Activated CD4-positive, CD25-positive, alpha-beta regulatory T cell treated with anti-CD3 and anti-CD28 coated beads, Interleukin-2, amount 50 U/mL, for 24 hours (primary cell): ENCODE data around the gene TAF11L13.
"Not testable (repeated sequence)": the region's sequence is repeated elsewhere in the genome, so short reads cannot be mapped to it uniquely, and the experiment has no call there.

Experiments
- ATAC-seq, 2 donors: fragments of 150-1000 bp; cut with Tn5 transposase; one replicate each; pipeline ENCODE4 v1.10.0; 2021; ENCODE audit warnings: mild to moderate bottlenecking in 1 of 2, moderate library complexity in 1 of 2

Gene TAF11L13

DNA sequence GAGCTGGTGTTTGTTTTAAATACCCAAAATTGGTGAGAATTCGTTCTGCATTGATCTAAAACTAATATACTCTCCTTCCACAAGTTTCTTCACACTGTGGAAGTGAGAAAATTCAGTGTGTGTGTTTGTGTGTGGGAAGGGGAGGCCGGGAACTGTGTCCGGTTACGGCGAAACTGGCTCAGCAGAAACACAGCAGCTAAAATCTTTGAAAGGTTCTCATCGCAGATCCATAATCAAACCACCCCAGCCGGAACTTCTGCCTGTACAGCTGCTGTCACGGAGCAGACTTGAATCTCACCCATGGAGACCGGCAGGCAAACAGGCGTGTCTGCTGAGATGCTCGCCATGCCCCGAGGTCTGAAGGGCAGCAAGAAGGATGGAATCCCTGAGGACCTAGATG lies at the start of gene TAF11L13:
Gene TAF11L13, plus strand, starts transcription at position 301 of the 400 bp plus-strand sequence.
- ATAC-seq, result not testable (repeated sequence)

DNA sequence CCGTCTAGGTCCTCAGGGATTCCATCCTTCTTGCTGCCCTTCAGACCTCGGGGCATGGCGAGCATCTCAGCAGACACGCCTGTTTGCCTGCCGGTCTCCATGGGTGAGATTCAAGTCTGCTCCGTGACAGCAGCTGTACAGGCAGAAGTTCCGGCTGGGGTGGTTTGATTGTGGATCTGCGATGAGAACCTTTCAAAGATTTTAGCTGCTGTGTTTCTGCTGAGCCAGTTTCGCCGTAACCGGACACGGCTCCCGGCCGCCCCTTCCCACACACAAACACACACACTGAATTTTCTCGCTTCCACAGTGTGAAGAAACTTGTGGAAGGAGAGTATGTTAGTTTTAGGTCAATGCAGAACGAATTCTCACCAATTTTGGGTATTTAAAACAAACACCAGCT lies 46.2 kb upstream of the TAF11L13 start, which contains the start of gene TAF11L7:
Gene TAF11L7, minus strand, starts transcription at position 101 of the 400 bp plus-strand sequence.
- not testable (repeated sequence) for ATAC-seq

DNA sequence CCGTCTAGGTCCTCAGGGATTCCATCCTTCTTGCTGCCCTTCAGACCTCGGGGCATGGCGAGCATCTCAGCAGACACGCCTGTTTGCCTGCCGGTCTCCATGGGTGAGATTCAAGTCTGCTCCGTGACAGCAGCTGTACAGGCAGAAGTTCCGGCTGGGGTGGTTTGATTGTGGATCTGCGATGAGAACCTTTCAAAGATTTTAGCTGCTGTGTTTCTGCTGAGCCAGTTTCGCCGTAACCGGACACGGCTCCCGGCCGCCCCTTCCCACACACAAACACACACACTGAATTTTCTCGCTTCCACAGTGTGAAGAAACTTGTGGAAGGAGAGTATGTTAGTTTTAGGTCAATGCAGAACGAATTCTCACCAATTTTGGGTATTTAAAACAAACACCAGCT lies 41.0 kb upstream of the TAF11L13 start, which contains the start of gene TAF11L8:
Gene TAF11L8, minus strand, starts transcription at position 101 of the 400 bp plus-strand sequence.
- not testable (repeated sequence) for ATAC-seq

DNA sequence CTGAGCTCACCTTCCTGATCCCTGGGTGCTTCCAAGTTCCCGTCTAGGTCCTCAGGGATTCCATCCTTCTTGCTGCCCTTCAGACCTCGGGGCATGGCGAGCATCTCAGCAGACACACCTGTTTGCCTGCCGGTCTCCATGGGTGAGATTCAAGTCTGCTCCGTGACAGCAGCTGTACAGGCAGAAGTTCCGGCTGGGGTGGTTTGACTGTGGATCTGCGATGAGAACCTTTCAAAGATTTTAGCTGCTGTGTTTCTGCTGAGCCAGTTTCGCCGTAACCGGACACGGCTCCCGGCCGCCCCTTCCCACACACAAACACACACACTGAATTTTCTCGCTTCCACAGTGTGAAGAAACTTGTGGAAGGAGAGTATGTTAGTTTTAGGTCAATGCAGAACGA lies 37.6 kb upstream of the TAF11L13 start, which contains the start of gene TAF11L9:
Gene TAF11L9, minus strand, starts transcription at position 140 of the 400 bp plus-strand sequence.
- ATAC-seq, result not testable (repeated sequence)

DNA sequence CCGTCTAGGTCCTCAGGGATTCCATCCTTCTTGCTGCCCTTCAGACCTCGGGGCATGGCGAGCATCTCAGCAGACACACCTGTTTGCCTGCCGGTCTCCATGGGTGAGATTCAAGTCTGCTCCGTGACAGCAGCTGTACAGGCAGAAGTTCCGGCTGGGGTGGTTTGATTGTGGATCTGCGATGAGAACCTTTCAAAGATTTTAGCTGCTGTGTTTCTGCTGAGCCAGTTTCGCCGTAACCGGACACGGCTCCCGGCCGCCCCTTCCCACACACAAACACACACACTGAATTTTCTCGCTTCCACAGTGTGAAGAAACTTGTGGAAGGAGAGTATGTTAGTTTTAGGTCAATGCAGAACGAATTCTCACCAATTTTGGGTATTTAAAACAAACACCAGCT lies 34.2 kb upstream of the TAF11L13 start, which contains the start of gene TAF11L10:
Gene TAF11L10, minus strand, starts transcription at position 101 of the 400 bp plus-strand sequence.
- not testable (repeated sequence) for ATAC-seq

DNA sequence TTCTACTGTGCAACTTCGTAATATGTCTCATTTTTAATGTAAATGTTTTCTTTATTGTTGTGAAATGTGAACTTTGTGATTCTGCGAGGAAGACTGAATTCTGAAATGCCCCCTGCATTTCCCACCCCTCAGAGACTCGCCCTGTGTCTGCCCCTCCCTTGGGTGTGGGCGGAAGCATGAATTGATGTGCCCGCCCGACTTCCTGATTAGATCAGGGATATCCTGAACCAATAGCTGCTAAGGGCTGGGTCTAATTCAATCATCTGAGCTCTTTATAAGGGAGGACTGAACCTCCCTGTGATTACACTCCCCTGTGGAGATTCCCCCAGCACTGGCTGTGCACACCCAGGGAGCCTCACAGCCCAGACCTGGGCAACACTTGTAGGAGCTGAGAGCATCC lies 28.0 kb upstream of the TAF11L13 start, which contains the start of gene TAF11L11:
Gene TAF11L11, plus strand, starts transcription at position 304 of the 400 bp plus-strand sequence.
- not testable (repeated sequence) for ATAC-seq

DNA sequence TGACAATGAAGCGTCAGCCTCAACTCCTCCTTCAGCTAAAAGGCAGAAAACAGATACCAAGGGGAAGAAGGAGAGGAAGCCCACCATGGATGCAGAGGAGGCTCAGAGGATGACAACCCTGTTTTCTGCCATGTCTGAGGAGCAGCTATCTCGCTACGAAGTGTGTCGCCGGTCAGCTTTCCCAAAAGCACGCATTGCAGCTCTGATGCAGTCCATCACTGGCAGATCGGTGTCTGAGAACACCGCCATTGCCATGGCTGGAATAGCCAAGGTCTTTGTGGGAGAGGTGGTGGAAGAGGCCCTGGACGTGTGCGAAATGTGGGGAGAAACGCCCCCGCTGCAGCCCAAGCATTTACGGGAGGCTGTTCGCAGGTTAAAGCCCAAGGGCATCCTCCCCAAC lies 26.9 kb upstream of the TAF11L13 start:
- ATAC-seq, result no peak

DNA sequence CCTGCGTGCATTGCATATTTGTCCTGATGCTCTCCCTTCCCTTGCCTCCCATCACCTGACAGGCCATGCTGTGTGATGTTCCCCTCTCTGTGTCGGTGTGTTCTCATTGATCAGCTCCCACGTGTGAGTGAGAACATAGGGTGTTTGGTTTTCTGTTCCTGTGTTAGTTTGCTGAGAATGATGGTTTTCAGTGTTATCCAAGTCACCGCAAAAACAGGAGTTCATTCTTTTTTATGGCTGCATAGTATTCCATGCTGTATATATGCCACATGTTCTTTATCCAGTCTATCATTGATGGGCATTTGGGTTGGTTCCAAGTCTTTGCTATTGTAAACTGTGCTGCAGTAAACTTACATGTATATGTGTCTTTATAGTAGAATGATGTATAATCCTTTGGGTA lies 24.4 kb upstream of the TAF11L13 start:
- not testable (repeated sequence) for ATAC-seq

DNA sequence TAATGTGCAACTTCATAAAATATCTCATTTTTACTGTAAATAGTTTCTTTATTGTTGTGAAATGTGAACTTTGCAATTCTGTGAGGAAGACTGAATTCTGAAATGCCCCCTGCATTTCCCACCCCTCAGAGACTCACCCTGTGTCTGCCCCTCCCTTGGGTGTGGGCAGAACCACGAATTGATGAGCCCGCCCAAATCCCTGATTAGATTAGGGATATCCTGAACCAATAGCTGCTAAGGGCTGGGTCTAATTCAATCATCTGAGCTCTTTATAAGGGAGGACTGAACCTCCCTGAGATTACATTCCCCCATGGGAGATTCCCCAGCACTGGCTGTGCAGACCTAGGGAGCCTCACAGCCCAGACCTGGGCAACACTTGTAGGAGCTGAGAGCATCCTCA lies 21.8 kb upstream of the TAF11L13 start, which contains the start of gene TAF11L12:
Gene TAF11L12, plus strand, starts transcription at position 301 of the 400 bp plus-strand sequence.
- not testable (repeated sequence) for ATAC-seq

DNA sequence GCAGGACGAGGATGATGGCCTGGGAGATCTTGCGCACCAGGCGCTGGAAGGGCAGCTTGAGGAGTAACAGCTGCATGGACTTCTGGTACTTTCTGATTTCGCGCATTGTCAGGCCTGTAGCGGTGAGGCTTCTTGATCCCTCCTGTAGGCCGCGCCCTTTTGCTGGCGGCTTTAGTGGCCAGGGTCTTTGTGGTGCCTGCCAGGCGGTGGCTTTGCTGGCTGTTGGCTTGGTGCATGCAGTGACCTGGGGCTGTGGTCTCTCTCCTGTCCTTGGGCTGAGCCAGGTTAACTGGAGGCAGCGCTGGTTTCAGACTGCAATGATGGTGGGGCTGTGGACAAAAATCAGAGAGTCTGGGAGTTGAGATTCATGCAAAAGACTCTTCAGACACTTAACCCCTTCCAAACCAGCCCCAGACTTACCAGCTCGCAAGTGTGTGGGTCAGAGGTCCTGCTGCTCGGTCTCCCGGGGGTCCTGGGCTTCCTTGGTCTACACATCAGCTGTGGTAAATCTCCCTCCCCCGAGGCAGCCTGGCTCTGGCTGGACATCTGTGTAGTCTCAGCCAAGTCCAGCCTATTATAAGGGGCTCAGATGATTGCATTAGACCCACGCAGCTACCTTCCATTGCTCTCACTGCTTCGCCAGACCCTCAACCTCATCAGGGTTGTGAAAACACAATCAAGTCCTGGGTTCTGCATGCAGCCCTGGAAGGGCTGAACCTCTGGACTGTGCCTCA lies 16.8 kb upstream of the TAF11L13 start:
- ATAC-seq, result no peak

DNA sequence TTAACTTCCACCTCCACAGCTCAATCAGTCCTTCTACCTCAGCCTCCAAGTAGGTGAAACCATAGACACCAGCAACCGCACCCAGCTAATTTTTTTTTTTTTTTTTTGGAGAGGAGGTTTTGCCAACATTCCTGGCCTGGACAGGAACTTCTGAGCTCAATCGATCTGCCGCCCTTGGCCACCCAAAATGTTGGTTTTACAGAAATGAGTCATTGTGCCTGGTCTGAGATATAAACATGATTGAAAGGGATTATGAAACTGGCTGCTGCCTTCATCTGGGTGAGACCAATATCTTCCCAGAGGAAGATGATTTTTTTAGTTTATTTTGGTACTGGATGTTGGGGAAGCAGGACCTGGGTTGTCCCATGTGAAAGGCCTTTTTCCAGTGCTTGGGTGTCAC lies 12.5 kb upstream of the TAF11L13 start:
- no peak for ATAC-seq

DNA sequence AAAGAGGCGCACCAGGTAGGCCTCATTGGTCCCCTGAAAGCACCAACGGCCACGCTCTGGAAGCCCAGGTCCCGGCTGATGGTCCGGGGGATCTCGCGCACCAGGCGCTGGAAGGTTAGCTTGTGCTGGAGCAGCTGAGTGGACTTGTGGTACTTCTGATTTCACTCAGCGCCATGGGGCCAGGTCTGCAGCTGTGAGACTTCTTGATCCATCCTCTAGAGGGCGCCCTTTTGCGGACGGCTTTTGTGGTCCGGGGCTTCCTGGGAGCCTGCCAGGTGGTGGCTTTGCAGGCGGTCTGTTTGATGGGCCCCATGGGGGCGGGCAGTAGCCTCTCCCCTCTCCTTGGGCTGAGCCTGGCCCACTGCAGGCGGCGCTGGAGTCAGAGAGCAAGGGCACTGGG lies 11.3 kb upstream of the TAF11L13 start:
- no peak for ATAC-seq

DNA sequence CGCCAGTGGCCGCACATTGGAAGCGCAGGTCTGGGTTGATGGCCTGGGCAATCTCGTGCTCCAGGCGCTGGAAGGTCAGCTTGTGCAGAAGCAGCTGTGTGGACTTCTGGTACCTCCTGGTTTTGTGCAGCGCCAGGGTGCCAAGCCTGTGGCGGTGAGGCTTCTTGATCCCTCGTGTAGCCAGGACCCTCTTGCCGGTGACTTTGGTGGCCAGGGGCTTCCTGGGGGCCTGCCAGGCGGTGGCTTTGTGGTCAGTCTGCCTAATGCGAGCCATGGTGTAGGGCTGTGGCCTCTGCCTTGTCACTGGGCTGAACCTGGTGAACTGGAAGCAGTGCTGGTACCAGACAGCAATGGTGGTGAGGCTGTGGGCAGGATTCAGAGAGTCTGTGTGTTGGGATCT lies 6.2 kb upstream of the TAF11L13 start:
- ATAC-seq, result no peak

DNA sequence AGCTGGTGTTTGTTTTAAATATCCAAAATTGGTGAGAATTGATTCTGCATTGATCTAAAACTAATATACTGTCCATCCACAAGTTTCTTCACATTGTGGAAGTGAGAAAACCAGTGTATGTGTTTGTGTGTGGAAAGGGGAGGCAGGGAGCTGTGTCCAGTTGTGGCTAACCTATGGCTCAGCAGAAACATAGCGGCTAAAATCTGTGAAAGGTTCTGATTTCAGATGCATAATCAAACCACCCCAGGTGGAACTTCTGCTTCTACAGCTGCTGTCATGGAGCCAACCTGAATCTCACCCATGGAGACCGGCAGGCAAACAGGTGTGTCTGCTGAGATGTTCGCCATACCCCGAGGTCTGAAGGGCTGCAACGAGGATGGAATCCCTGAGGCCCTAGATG lies 2.3 kb downstream of the TAF11L13 start, which contains the start of gene TAF11L14:
Gene TAF11L14, plus strand, starts transcription at position 301 of the 400 bp plus-strand sequence.
- no peak for ATAC-seq

DNA sequence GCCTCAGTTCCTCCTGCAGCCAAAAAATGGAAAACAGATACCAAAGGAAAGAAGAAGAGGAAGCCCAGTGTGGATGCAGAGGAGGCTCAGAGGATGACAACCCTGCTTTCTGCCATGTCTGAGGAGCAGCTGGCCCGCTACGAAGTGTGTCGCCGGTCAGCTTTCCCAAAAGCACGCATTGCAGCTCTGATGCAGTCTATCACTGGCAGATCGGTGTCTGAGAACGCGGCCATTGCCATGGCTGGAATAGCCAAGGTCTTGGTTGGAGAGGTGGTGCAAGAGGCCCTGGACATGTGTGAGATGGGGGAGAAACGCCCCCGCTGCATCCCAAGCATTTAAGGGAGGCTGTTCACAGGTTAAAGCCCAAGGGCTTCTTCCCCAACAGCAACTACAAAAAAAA lies 17.3 kb downstream of the TAF11L13 start:
- ATAC-seq, result not testable (repeated sequence)

DNA sequence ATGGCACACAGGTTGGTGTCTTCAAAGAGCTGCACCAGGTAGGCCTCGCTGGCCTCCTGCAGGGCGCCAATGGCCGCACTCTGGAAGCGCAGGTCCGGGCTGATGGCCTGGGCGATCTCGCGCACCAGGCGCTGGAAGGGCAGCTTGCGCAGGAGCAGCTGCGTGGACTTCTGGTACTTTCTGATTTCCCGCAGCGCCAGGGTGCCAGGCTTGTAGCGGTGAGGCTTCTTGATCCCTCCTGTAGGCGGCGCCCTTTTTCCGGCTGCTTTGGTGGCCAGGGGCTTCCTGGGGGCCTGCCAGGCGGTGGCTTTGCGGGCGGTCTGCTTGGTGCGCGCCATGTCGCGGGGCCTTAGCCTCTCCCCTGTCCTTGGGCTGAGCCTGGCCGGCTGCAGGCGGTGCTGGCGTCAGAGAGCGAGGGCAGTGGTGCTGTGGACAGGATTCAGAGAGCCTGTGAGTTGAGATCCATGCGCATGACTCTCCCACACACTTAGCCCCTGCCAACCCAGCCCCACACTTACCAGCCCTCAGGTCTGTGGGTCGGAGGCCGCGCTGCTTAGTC lies 23.4 kb downstream of the TAF11L13 start:
- ATAC-seq, result not testable (repeated sequence)

DNA sequence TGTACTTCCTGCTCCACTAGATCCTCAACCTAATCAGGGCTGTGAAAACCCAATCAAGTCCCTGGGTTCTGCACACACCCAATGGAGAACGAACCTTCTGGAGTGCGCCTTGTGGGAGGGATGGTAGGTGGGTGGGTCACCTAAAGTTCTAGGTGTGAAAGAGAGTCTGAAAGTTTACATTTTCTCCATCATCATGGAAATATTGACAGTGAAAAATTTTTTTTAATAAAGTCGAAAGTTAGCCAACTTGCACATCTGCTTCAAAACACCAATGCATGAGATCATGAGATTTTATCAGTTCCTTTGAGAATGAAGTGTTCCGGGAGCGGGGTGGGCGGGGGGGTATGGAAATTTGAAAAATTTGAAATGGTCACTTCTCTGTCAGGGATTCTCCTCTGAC lies 24.0 kb downstream of the TAF11L13 start:
- ATAC-seq, result no peak

DNA sequence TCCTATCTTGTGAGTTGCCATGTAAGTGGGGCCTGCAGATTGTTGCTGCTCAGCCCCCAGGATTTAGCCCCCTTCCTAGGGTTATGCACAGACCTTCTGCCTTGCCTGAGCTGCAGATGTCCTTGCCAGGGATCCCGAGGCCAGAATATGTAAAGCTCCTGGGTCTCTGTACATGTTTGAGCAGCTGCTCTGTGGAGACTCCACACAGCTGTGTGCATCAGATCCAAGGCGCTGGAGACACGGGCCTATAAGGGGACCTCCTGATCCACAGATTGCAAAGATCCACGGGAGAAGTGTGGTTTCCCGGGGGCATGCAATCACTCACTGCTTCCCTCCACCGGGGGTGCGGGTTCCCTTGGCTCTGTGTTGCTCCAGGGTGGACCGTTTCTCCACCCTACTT lies 31.3 kb downstream of the TAF11L13 start:
- ATAC-seq, result no peak

DNA sequence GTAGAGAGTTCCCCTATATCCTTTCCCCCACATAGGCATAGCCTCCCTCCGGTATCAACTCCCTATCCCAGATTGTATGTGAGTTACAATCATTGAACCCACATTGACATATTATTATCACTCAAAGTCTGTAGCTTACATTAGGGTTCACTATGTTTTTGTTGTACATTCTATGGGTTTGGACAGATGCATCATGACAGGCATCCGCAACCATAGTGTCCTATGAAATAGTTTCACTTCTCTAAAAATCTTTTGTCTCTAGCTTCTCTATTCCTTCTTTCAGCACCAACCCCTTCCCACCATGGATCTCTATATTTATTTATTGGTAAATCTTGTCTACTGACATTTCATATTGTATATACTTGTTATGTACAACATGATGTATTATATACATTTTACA lies 33.9 kb downstream of the TAF11L13 start:
- ATAC-seq, result no peak

DNA sequence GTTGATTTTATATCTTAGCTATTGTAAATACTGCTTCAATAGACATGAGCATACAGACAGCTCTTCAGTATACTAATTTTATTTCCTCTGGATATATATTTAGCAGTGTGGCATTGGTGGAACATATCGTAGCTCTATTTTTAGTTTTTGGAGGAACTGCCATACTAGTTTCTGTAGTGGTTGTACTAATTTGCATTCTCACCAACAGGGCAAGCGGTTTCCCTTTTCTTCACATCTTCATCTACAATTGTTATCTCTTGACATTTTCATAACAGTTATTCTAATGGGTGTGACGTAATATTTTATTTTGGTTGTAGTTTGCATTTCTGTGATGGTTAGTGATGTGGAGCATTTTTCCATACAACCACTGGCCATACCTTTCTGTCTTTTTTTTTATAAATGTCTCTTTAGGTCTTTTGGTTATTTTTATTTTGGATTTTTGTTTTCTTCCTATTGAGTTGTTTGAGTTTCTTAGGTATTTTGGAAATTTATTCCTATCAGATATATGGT lies 34.9 kb downstream of the TAF11L13 start:
- ATAC-seq, result no peak

DNA sequence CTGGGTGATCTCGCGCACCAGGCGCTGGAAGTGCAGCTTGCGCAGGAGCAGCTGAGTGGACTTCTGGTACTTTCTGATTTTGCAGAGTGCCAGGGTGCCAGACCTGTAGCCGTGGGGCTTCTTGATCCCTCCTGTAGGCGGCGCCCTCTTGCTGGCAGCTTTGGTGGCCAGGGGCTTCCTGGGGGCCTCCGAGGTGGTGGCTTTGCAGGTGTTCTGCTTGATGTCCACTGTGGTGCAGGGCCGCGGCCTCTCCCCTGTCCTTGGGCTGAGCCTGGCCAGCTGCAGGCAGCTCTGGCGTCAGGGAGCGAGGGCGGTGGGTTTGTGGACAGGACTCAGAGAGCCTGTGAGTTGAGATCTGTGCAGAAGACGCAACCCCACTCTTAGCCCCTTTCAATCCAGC lies 38.5 kb downstream of the TAF11L13 start:
- no peak for ATAC-seq

DNA sequence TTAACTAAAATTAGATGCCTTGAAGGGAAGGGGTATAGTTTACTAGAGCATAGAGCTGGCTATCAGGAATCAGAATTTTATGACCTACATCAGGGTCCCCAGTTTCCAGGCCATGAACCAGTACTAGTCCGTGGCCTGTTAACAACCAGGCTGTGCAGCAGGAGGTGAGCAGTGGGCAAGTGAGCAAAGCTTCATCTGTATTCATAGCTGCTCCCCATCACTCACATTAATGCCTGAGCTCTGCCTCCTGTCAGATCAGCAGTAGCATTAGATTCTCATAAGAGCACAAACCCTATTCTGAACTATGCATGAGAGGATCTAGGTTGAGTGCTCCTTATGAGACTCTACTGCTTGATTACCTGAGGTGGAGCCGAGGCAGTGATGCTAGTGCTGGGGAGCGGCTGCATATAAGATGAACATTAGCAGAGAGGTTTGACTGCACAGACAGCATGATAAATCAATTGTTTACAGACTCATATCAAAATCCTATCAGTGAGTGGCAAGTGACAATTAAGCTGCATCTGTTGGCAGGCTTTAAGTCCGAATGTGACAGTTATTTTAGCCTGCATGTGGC lies 47.0 kb downstream of the TAF11L13 start:
- ATAC-seq, result no peak

DNA sequence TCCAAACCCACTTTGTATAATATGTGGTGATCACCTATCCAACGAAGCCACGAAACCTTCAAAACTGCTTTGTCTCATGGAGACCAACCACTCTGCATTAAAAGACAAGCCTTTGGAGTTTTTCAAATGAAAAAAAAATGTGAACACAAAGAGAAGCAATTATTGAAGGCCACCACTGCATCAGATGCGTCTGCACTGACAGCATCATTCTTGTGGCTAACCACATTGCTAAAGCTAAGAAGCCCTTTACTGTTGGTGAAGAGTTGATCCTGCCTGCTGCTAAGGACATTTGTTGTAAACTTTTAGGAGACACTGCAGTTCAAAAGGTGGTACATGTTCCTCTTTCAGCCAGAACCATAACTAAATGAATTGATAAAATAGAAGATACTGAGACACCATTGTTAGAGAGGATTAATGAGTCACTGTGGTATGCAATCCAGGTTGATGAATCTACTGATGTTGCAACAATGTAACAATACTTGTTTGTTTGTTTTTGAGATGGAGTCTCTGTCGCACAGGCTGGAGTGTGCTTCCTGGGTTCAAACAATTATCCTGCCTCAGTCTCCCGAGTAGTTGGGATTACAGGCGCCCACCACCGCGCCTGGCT lies 47.8 kb downstream of the TAF11L13 start:
- no peak for ATAC-seq
